Stimulated activated naive CD8-positive, alpha-beta T cell treated with anti-CD3 and anti-CD28 coated beads, Interleukin-15, amount 100 ng/mL, for 72 hours (primary cell): ENCODE data around the gene UTY.
A peak's percentile ranks its signal among the peaks of the same experiment; 100 is the strongest.
"Not testable (repeated sequence)": the region's sequence is repeated elsewhere in the genome, so short reads cannot be mapped to it uniquely, and the experiment has no call there.

Experiments used
- ATAC-seq: fragments of 150-1000 bp; cut with Tn5 transposase; 2 replicates; pipeline ENCODE4 v1.10.0; 2021; ENCODE audit warnings: mild to moderate bottlenecking, moderate library complexity
- DNase-seq, 2 donors: peaks; one replicate each; pipeline ENCODE4 v3.0.0; 2021 to 2022
- H3K27ac Mint-ChIP-seq, 2 donors: one replicate each; pipeline ENCODE4 v1.8.0; 2022; ENCODE audit warnings: mild to moderate bottlenecking in 2 of 2, mixed read lengths in 2 of 2, moderate library complexity in 2 of 2
- H3K27me3 Mint-ChIP-seq: one replicate; pipeline ENCODE4 v1.8.0; 2022; ENCODE audit warnings: mixed read lengths
- H3K4me1 Mint-ChIP-seq: one replicate; pipeline ENCODE4 v1.8.0; 2022; ENCODE audit warnings: mild to moderate bottlenecking, mixed read lengths
- H3K4me3 Mint-ChIP-seq, 2 donors: one replicate each; pipeline ENCODE4 v1.8.0; 2022; ENCODE audit warnings: mild to moderate bottlenecking in 2 of 2, mixed read lengths in 2 of 2, moderate library complexity in 1 of 2
- H3K9me3 Mint-ChIP-seq, 2 donors: one replicate each; pipeline ENCODE4 v1.8.0; 2022; ENCODE audit warnings: mixed read lengths in 2 of 2

UTY gene

GRCh38 chrY:13296176-13296890 lies 183.5 kb downstream of the UTY start:
- Mint-ChIP-seq H3K27ac (no peak overlapping the region), H3K4me3 (no peak overlapping the region)
- no peak for ATAC-seq

GRCh38 chrY:13295026-13295425 lies 184.8 kb downstream of the UTY start:
- Mint-ChIP-seq H3K27ac (no peak overlapping the region), H3K27me3 (no peaks in the 10 kb centered on the region)
- no peak for ATAC-seq

More at GRCh38 chrY:13296176-13296890, 183.5 kb downstream of the UTY start:
- Mint-ChIP-seq H3K4me1 (peaks cover 5% of the 10 kb centered on the region), H3K27me3 (no peaks in the 10 kb centered on the region), H3K9me3 (no peaks in the 10 kb centered on the region)
- DNase-seq = no peak

GRCh38 chrY:13291199-13291598 lies 188.6 kb downstream of the UTY start:
- ATAC-seq = no peak
- Mint-ChIP-seq H3K27ac (no peak overlapping the region), H3K9me3 (peaks cover 0 to 4% of the 10 kb centered on the region in 2 donors), H3K4me3 (no peak overlapping the region), H3K4me1 (no peaks in the 10 kb centered on the region), H3K27me3 (no peaks in the 10 kb centered on the region)
- DNase-seq = no peak

More at GRCh38 chrY:13295026-13295425, 184.8 kb downstream of the UTY start:
- no peak overlapping the region for H3K4me3 Mint-ChIP-seq
- no peaks in the 10 kb centered on the region for H3K9me3 Mint-ChIP-seq
- DNase-seq = no peak
- peaks cover 5% of the 10 kb centered on the region for H3K4me1 Mint-ChIP-seq

- H3K27me3 Mint-ChIP-seq, H3K4me1 Mint-ChIP-seq, ATAC-seq, H3K9me3 Mint-ChIP-seq, H3K4me3 Mint-ChIP-seq, DNase-seq: not testable (repeated sequence)
- peak overlapping the region; percentile 27 to 57 for H3K27ac Mint-ChIP-seq
These were observed 197.4 kb downstream of the UTY start for GRCh38 chrY:13282151-13283054.

- DNase-seq (no peak), ATAC-seq (no peak)
- Mint-ChIP-seq H3K9me3 (peaks cover 0 to 4% of the 10 kb centered on the region in 2 donors), H3K27ac (peak overlapping the region in 1 of 2 donors; percentile 65), H3K27me3 (no peaks in the 10 kb centered on the region), H3K4me3 (no peak overlapping the region), H3K4me1 (peaks cover 6% of the 10 kb centered on the region)
These were observed 200.3 kb downstream of the UTY start for GRCh38 chrY:13279561-13279960.

GRCh38 chrY:13271706-13272105 lies 208.1 kb downstream of the UTY start:
- peak overlapping the region in 1 of 2 donors; percentile 58 for H3K27ac Mint-ChIP-seq

GRCh38 chrY:13253941-13254440 lies 225.8 kb downstream of the UTY start:
- not testable (repeated sequence) for DNase-seq, H3K27ac Mint-ChIP-seq, H3K27me3 Mint-ChIP-seq, ATAC-seq, H3K9me3 Mint-ChIP-seq, H3K4me1 Mint-ChIP-seq, H3K4me3 Mint-ChIP-seq

More at GRCh38 chrY:13271706-13272105, 208.1 kb downstream of the UTY start:
- ATAC-seq = no peak
- H3K4me3 Mint-ChIP-seq = no peak overlapping the region
- DNase-seq = no peak
- no peaks in the 10 kb centered on the region for H3K27me3 Mint-ChIP-seq
- no peaks in the 10 kb centered on the region for H3K4me1 Mint-ChIP-seq
- H3K9me3 Mint-ChIP-seq = peaks cover 13 to 18% of the 10 kb centered on the region in 2 donors

GRCh38 chrY:13250421-13250820 lies 229.4 kb downstream of the UTY start:
- ATAC-seq (no peak), DNase-seq (no peak)
- H3K4me3 Mint-ChIP-seq = no peak overlapping the region
- no peak overlapping the region for H3K27ac Mint-ChIP-seq
- H3K27me3 Mint-ChIP-seq = no peaks in the 10 kb centered on the region
- H3K4me1 Mint-ChIP-seq = no peaks in the 10 kb centered on the region
- peaks cover 0 to 4% of the 10 kb centered on the region in 2 donors for H3K9me3 Mint-ChIP-seq

- H3K4me3 Mint-ChIP-seq = no peak overlapping the region
- no peak for ATAC-seq
- no peak overlapping the region for H3K27ac Mint-ChIP-seq
- no peak for DNase-seq
- H3K4me1 Mint-ChIP-seq = no peaks in the 10 kb centered on the region
- no peaks in the 10 kb centered on the region for H3K27me3 Mint-ChIP-seq
- peaks cover 0 to 26% of the 10 kb centered on the region in 2 donors for H3K9me3 Mint-ChIP-seq
These were observed 236.1 kb downstream of the UTY start for GRCh38 chrY:13243716-13244115.

GRCh38 chrY:13233901-13234300 lies 245.9 kb downstream of the UTY start:
- Mint-ChIP-seq H3K4me1 (no peaks in the 10 kb centered on the region), H3K4me3 (no peak overlapping the region), H3K27me3 (no peaks in the 10 kb centered on the region), H3K27ac (peak overlapping the region in 1 of 2 donors; percentile 19), H3K9me3 (peaks cover 29 to 39% of the 10 kb centered on the region in 2 donors)
- no peak for DNase-seq
- ATAC-seq = no peak

GRCh38 chrY:13233118-13233517 lies 246.7 kb downstream of the UTY start:
- no peak overlapping the region for H3K27ac Mint-ChIP-seq
- ATAC-seq (no peak), DNase-seq (no peak)
- no peaks in the 10 kb centered on the region for H3K27me3 Mint-ChIP-seq
- peaks cover 24 to 33% of the 10 kb centered on the region in 2 donors for H3K9me3 Mint-ChIP-seq
- H3K4me1 Mint-ChIP-seq = no peaks in the 10 kb centered on the region
- no peak overlapping the region for H3K4me3 Mint-ChIP-seq

GRCh38 chrY:13227354-13227953 lies 252.4 kb downstream of the UTY start:
- H3K9me3 Mint-ChIP-seq = peaks cover 12 to 25% of the 10 kb centered on the region in 2 donors
- DNase-seq (no peak), ATAC-seq (peak; percentile 65)
- H3K27me3 Mint-ChIP-seq = no peaks in the 10 kb centered on the region
- no peaks in the 10 kb centered on the region for H3K4me1 Mint-ChIP-seq
- no peak overlapping the region for H3K4me3 Mint-ChIP-seq
- peak overlapping the region in 1 of 2 donors; percentile 34 for H3K27ac Mint-ChIP-seq

GRCh38 chrY:13210961-13211646 lies 268.7 kb downstream of the UTY start:
- ATAC-seq (no peak), DNase-seq (no peak)
- no peaks in the 10 kb centered on the region for H3K9me3 Mint-ChIP-seq
- no peak overlapping the region for H3K4me3 Mint-ChIP-seq
- no peaks in the 10 kb centered on the region for H3K4me1 Mint-ChIP-seq
- H3K27ac Mint-ChIP-seq = no peak overlapping the region
- H3K27me3 Mint-ChIP-seq = no peaks in the 10 kb centered on the region

GRCh38 chrY:13205214-13205613 lies 274.6 kb downstream of the UTY start:
- DNase-seq (no peak), ATAC-seq (no peak)
- Mint-ChIP-seq H3K4me3 (no peak overlapping the region), H3K27ac (no peak overlapping the region), H3K4me1 (no peaks in the 10 kb centered on the region), H3K9me3 (peaks cover 0 to 6% of the 10 kb centered on the region in 2 donors), H3K27me3 (no peaks in the 10 kb centered on the region)
